ENCODE measurements around the gene RHOH. TPM values are rescaled to one million over a fixed set of nuclear protein-coding genes. Genes with fewer than 3 reads are reported as not detected.
"Not testable (repeated sequence)": the region's sequence is repeated elsewhere in the genome, so short reads cannot be mapped to it uniquely, and the experiment has no call there.

RHOH gene
- total RNA-seq, 1 donor, result not detected

DNA sequence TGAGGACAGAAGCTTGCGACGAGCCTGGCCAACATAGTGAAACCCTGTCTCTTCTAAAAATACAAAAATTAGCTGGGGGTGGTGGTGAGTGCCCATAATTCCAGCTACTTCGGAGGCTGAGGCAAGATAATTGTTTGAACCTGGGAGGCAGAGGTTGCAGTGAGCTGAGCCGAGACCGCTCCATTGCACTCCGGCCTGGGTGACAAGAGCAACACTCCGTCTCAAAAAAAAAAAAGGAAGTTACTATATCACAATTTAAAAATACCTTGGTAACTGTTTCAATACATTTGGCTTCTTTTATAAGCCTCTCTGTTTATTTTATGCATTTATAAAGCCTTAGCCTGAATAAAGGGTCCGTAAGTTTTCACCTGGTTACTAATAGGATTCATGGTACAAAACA lies 91.7 kb downstream of the RHOH start:
- H3K4me3 ChIP-seq (ENCODE audit: low read depth, low read length), result no peak overlapping the region
- DNase-seq (ENCODE audit: low read depth), result no peak
- TF ChIP-seq, protein P1, sequence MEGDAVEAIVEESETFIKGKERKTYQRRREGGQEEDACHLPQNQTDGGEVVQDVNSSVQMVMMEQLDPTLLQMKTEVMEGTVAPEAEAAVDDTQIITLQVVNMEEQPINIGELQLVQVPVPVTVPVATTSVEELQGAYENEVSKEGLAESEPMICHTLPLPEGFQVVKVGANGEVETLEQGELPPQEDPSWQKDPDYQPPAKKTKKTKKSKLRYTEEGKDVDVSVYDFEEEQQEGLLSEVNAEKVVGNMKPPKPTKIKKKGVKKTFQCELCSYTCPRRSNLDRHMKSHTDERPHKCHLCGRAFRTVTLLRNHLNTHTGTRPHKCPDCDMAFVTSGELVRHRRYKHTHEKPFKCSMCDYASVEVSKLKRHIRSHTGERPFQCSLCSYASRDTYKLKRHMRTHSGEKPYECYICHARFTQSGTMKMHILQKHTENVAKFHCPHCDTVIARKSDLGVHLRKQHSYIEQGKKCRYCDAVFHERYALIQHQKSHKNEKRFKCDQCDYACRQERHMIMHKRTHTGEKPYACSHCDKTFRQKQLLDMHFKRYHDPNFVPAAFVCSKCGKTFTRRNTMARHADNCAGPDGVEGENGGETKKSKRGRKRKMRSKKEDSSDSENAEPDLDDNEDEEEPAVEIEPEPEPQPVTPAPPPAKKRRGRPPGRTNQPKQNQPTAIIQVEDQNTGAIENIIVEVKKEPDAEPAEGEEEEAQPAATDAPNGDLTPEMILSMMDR (IDR thresholded peaks at IDR 0.05; ENCODE audit: insufficient read depth, low read length), result no peak

DNA sequence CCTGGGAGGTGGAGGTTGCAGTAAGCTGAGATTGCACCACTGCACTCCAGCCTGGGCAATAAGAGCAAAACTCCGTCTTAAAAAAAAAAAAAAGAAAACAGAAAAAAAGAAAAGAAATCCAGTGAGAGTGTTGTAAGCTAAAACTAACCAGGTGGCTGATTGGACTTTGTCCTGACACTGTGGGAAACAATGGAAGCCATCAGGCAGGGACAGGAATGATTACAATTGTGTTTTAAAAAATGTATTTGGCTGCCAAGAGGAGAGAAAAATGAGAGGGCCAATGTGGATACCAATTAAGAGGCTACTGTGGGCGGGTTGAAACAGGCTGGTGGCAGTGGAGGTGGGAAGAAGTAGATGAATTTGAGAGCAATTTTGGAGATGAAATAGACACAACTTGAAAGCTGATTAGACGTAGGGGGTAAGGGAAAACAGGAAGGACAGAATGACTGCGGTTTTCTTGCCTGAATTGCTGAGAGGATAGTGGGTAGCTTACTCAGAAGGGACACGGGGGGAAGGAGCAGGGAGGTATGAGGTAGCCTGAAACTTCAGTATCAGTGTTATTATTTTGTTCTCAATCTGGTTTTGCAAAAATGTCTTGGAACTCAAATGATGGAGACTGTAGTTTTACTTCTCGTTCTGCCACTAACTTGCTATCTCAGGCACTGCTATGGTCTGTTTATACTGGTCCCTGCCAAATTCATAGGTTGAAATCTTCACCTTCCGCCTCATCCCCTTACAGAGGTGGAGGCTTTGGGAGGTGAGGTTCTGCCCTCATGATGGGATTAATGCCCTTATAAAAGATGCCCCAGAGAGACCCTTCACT lies 92.7 kb downstream of the RHOH start:
- DNase-seq (ENCODE audit: low read depth), result peak; percentile 15
- TF ChIP-seq, protein P1 (IDR thresholded peaks at IDR 0.05; ENCODE audit: insufficient read depth, low read length), result no peak
- H3K4me3 ChIP-seq (ENCODE audit: low read depth, low read length), result no peak overlapping the region

DNA sequence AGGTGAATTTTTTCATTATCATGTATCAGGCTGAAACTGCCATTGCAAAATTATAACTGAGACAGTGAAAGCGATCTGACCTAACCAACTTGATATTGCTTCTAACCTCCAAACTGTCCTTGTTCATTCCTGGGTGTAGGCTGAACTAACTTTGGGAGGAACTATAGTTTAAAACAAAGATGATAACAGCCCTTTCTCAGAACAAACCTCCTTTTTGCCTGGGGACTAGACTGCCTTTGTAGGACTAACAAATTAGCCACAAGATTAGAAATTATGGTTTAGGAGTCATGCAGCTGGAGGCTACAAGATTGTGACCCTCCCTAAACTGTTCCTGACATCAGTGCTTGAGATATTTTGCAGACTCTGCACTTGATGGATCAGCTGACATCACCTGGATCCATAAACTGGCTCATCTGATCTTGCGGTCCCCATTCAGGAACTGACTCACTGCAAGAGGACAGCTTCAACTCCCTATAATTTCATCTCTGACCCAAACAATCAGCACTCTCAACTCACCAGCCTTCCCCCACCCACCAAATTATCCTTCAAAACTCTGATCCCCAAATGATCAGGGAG lies 93.9 kb downstream of the RHOH start:
- H3K4me3 ChIP-seq (ENCODE audit: low read depth, low read length); DNase-seq (ENCODE audit: low read depth): not testable (repeated sequence)

DNA sequence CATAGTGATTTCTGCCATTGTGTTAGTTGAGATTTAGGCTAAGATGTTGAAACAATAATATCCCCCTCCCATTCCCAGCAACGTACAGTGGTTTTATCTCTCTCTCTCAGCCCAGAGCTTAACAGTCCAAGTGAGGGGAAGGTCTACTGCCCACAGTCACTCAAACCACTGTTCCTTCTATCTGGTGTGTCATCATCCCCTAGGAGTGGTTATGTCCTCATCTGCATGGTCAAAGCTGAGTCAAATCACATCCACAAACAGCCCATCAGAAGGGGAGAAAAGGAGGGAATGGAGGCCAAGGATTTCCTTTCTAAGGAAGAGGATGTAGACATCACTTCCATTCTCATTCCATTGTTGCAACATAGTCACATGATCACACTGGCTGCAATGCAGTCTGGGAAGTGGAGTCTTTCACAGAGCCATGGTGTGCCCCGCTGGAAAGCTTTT lies 95.5 kb downstream of the RHOH start:
- peak; percentile 48 for DNase-seq (ENCODE audit: low read depth)
- TF ChIP-seq, protein P1 (IDR thresholded peaks at IDR 0.05; ENCODE audit: insufficient read depth, low read length), result no peak
- H3K4me3 ChIP-seq (ENCODE audit: low read depth, low read length), result no peak overlapping the region

DNA sequence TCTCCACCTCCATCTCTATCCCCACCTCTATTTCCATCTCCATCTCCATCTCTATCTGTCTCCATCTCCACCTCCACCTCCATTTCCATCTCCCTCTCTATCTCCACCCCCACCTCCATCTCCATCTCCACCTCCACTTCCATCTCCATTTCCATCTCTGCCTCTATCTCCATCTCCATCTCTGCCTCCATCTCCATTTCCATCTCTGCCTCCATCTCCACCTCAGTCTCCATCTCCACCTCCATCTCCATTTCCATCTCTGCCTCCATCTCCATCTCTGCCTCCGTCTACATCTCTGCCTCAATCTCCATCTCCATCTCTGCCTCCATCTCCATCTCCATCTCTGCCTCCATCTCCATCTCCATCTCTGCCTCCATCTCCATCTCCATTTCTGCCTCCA lies 97.5 kb downstream of the RHOH start:
- no peak for DNase-seq (ENCODE audit: low read depth)
- no peak overlapping the region for H3K4me3 ChIP-seq (ENCODE audit: low read depth, low read length)
- TF ChIP-seq, protein P1 (IDR thresholded peaks at IDR 0.05; ENCODE audit: insufficient read depth, low read length), result no peak

DNA sequence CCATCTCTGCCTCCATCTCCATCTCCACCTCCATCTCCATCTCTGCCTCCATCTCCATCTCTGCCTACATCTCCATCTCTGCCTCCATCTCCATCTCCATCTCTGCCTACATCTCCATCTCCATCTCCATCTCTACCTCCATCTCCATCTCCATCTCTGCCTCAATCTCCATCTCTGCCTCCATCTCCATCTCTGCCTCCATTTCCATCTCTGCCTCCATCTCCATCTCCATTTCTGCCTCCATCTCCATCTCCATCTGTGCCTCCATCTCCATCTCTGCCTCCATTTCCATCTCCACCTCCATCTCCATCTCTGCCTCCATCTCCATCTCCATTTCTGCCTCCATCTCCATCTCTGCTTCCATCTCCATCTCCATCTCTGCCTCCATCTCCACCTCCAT lies 98.2 kb downstream of the RHOH start:
- DNase-seq (ENCODE audit: low read depth); H3K4me3 ChIP-seq (ENCODE audit: low read depth, low read length): not testable (repeated sequence)

DNA sequence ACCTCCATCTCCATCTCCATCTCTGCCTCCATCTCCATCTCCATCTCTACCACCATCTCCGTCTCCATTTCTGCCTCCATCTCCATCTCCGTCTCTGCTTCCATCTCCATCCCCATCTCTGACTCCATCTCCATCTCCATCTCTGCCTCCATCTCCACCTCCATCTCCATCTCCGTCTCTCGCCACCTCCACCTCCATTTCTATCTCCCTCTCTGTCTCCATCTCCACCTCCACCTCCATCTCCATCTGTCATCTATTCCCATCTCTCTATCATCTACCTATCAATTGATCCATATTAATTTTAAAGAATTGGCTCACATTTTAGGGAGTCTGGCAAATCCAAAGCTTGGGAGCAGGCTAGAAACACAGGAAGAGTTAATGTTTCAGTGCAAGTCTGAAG lies 98.7 kb downstream of the RHOH start:
- TF ChIP-seq, protein P1 (IDR thresholded peaks at IDR 0.05; ENCODE audit: insufficient read depth, low read length), result no peak

More for the DNA sequence above, 98.7 kb downstream of the RHOH start:
- DNase-seq (ENCODE audit: low read depth), result no peak
- H3K4me3 ChIP-seq (ENCODE audit: low read depth, low read length), result no peak overlapping the region

Other genes with a start within 250 kb of the RHOH start
- 78.4 and 123 TPM in 2 replicates for gene PDS5A, start 219.1 kb upstream of the RHOH start, total RNA-seq (ENCODE audit: low replicate concordance)
- gene N4BP2, start 140.2 kb upstream of the RHOH start, total RNA-seq (ENCODE audit: low replicate concordance), result 15.4 and 35.1 TPM in 2 replicates
- gene CHRNA9, start 138.3 kb downstream of the RHOH start, total RNA-seq (ENCODE audit: low replicate concordance), result 0.09 TPM in 1 of 2 replicates, not detected in the other

All from fibroblast of the aortic adventitia (primary cell).